Stimulated activated CD4-positive, alpha-beta T cell treated with anti-CD3 and anti-CD28 coated beads, TNF-alpha, amount 100 ng/mL, for 1 hour (primary cell): ENCODE data around the gene MTSS2.

Experiments
- DNase-seq, 3 donors: peaks; one replicate each; pipeline ENCODE4 v3.0.0-alpha.2; 2020; ENCODE audit warnings: low read depth in 3 of 3, low spot score in 1 of 3

The MTSS2 gene

DNA sequence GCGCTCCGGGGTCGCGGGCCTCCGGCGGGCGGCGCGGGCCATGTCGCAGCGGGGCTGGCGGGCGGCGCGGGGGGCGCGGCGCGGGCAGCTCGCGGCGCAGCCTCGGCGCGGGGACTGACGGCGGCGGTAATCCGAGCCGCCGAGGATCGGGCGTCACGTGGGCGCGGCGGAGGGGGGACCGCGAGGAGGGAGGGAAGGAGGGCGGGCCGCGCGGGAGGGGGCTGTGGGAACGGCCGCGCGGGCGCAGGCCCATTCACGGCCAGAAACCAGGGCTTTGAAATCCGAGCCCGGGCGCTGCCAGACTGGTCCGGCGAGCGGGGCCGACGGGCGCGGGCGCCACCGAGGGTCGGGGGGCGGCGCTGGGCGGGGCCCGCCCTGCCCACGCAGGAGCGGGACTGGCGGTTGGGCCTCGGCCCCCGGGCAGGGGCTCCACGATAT is at the start of gene MTSS2:
Gene MTSS2 (minus strand): TSS at position 116 of the 438 bp plus-strand sequence. CDS start 262 bp downstream, outside the sequence.
- no peak for DNase-seq

DNA sequence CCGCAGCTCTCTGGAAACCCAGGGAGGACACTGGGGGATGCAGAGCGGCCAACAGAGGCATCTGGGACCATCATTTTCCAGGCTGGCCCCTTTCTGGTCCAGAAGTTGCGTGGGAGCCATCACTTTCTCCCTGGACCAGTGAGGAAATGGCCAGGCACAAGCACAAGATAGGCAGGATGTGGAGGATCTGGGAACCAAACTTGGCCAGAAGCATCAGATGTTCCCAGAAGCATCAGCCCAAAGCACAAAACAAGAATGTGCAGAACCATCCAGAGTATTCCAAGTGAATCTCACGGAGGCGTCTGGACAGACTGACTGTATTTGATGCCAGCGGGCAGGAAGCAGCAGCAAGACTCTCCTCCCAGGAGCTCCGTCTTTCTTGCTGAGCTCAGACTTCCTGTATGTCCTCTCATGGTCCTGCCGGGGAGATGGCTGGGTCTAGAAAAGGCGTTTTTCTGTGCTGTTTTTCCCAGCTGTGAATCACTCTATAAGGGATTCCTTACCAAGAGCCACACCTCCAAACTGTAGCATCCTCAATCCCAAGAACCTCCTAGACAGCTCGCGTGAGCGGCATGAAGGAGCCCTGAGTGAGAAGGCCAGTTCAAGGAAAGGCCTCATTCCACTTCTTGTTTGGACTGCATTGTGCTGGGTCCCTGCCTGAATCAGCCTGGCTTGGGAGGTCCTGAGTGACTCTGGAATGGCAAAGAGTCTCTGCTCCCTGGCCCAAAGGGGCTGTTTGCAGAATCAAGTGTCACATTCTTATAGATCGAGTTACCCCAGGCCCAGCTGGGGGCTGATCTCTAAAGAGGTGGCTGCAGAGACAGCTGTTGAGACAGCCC is 49.5 kb upstream of the MTSS2 start:
- DNase-seq: no peak

DNA sequence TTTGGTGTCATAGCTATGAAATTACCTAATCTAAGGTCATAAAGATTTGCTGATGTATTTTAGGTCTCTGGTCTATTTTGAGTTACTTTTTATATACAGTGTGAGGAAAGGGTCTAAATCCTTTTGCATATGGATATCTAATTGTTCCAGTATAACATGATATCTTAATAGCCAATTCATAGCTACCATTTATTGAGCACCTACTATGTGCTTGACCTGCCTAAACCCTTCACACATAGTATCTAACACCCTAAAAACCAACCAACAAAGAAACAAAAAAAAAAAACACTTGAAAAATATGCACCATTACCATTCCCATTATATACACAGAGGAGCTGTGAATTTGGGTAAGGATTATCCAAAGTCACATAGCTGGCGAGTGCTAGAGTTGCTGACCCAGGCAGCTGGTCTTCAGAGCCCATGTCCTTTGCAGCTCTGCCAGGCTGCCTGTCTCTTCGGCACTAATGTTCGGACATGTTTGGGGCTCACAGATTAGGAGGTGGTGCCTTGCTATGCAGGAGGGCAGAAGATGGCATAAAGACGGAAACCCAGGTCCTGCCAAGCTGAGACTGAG is 48.8 kb upstream of the MTSS2 start:
- no peak for DNase-seq

DNA sequence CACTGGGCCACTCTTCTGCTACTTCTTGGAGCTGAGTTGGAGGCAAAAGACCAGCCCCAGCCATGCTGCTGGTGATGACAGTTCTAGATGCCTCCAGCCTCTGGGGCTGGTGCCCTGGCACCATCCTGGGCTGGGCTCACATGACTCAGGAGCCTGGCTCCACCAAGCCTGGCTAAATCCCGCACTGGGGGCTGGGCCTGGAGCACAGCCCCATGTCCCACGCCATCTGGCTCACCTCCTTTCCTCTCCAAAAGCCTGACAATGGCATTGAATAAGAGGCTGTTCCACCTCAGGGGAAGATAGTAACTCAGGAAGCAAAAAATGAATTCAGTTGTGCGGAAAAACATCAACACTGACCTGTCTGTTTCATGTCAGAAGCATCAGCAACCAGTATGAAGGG is 45.1 kb upstream of the MTSS2 start:
- no peak for DNase-seq

- DNase-seq: no peak
These were observed 44.2 kb upstream of the MTSS2 start for GRCh38 chr16:70730031-70730430.

DNA sequence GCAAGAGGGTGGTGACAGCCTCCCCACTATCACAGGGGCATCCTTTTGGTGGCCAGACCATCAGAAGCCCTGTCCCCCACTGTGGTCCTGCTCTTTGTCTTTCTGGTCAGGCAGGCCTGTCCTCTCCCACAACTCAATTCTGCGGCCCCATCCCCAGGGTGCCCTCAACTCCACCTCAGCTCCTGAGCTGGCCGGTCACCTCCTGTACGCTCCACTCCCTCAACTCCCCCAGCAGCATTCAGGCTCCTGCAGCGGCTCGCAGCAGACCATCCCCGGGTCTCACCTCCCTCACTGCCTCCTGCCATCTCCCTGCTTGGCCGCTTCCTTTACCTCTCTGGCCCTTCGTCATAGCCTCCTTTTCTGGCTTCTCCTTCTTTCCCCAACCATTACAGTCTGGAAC is 43.4 kb upstream of the MTSS2 start:
- DNase-seq: no peak

- no peak for DNase-seq
These were observed 42.3 kb upstream of the MTSS2 start for GRCh38 chr16:70728150-70728549.

DNA sequence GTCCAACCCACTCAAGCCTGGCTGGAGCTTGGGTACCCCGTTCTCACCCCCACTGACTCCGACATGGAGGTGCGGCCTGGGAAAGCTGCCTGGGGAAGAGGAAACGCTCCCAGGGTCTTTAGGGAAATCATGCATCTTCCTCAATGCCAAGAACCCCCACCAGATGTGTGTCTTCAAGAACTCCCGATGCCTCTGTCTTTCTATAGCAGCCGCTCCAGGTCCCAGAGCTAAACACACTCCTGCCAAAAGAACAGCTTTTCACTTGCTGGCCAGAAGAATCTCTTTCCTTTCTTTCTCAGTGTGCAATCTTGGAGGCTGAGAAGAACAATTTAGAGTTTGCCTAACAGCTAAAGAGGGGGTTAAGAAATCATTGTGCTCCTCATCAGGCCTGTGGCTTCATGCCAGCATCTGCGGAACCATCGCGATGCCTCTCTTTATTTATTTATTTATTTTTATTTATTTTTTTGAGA is 41.1 kb upstream of the MTSS2 start:
- no peak for DNase-seq

GRCh38 chr16:70725912-70726828 is 40.3 kb upstream of the MTSS2 start:
- DNase-seq: no peak

DNA sequence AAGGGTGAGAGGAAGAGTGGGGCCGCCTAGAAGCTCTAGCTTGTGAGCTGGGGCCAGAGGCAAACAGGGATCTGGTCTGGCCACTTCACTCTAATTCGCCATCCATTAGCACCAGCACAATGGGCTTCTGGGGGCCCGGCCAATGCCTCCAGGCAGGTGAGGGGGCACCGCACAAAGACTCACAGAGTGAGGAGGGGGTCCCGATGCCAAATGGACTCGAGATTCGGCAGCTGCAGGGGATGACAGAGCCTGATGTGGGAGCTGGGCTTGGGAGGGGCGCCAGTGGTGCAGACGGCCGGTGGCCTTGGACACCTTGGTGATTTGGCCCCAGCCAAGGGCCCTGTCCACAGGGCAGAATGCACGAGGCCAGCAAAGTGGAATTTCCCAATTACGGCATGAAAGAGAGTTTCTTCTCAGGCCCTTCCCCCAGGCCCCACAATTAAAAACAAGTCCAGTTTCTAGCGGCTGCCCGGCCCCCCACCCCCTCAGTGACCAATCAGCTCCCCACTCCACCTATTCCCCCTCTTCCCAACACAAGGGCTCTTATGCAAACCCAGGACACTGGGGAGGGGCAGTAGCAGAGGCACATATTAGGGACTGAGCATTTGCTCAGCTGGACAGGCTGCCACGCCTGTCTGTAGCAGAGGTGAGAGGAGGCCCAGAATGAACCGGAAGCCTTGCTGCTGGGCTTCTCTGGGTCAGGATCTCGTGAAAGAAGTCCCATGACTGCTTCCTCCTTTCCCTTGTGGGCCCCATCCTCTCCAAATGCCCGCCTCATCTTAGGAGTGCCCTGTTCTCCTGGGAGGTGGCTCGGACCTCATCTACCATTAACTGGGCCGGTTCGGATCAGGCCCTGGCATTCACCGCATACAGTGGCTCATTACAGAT is 39.4 kb upstream of the MTSS2 start:
- DNase-seq: no peak

DNA sequence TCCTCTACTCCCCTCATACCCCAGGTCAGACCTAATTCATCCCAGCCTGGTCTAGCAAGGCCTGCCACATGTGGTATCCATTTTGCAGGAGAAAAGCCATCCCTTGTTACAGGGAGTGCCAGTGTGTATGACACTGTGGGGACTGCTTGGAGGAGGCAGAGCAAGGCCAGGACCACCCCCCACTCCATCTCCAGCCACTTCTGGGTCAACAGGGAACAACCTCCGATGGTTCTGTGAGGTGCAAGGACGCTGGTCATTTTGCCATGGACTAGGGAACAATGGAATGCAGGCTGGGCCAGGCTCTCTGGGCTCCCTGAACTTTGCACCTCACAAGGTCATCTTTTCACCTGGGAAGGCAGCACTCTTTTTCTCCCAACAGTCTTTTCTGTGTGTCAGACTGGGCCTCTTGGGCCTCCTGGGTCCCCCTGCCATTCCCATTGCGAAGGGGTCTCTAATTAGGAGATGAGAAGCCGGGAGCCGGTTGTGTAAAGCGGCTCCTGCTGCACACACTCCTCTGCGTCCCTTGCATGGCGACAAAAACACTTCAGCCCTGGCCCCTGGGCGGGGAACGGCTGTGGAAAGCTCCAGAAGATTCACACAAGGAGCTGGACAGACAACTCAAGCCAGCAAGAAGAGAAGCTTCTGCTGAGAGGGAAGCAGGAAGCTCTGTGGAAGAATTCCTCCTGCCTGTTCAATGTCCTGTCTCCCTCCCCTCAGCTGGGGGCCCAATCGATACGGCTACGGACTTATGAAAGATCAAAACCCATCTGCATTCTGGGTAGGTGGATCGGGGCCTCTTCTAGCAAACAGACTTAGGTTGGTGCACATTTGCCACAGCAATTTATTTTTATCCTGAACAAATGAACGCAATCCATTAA is 38.5 kb upstream of the MTSS2 start:
- no peak for DNase-seq

- DNase-seq: no peak
These were observed 37.9 kb upstream of the MTSS2 start for GRCh38 chr16:70723740-70724145.

- no peak for DNase-seq
These were observed 35.5 kb upstream of the MTSS2 start for GRCh38 chr16:70721202-70721963.

DNA sequence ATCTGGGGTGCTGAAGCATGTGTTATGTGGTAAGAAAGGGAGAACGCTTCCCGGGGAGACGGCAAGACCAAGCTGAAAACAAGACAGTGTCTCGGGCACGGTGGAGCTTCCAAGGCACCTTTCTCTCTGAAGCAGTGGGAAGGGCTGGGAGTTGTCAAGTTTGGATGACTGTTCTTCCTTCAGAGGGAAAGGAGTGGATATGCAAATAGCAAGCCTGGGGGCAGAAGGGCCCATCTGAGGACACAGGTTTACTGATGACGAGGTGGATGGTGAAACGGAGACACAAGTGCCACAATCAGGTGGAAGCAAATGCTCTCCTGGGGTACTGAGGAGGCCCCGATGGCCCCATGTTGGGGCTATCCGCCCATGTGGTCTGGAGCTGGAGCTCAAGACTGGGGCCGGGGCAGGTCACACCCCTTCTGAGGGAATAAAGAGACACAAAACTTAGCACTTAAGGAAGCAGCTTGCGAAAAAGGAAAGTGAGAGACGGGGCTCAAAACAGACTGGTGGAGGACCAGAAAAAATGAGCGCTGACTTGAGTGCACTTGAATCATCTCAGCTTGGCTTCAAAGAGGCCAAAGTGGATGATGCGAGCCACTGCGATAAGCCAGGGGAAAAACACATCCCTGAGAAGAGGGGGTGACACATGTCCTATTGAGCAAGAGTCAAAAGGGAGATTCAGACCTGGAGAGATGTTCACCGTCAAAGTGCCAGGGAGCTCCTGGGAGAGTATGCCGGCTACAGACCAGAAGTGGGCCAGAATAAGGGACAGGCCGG is 34.8 kb upstream of the MTSS2 start:
- no peak for DNase-seq

- no peak for DNase-seq
These were observed 31.2 kb upstream of the MTSS2 start for GRCh38 chr16:70717065-70717464.

GRCh38 chr16:70715860-70716357 is 30.1 kb upstream of the MTSS2 start:
- no peak for DNase-seq

DNA sequence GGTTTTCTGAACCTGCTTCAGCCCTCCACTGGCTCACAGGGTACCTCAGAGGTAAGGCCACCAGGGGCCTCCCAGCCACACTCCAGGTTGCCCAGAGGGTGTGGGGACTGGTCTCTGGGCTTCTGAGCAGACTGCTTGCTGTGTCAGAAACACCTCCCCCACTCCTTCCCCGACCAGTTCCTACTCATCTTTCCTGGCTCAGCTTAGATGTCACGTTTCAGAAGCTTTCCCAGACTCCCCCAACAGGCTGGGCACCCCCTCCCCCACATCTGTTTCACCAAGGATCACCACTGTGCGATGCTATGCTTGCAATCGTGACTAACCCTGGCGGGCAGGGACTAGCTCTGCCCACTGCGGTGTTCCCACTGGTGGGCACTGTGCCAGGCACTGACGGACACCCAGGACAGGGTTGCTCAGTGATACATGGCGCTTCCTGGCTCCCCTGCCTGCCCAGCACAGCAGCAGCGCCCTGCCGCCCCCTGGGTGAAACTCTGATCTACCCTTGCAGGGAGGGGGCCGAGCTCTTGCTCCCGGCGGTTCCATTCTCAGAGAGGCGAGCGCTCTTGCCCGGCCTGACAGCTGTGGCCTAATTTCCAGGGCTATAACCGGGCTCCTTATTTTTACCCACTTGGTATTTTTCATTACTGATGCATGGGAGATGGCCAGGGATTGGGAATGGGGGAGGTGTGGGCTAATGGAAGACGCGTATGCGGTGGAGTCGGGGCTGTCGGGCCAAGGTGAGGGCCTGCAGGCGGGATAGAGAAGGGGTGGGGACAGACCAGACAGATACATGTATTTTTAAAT is 29.4 kb upstream of the MTSS2 start:
- no peak for DNase-seq
